ENCODE results near the gene POLG.

- TF ChIP-seq CTCF (IDR thresholded peaks at IDR 0.05): no peak
- TF ChIP-seq POLR2AphosphoS5 (IDR thresholded peaks at IDR 0.05; ENCODE audit: insufficient read depth in 1 of 2, low read depth in 1 of 2): no peak
- TF ChIP-seq POLR2A (IDR thresholded peaks at IDR 0.05): no peak
Measured at GRCh38 chr15:89323825-89324224, 10.8 kb downstream of the POLG start.
